ENCODE measurements around the gene CRTAC1.

- TF ChIP-seq CTCF (IDR thresholded peaks at IDR 0.05 in 8 of 11, conservative IDR thresholded peaks at IDR 0.05 in 3 of 11): no peak
- no peak for TF ChIP-seq POLR2A (IDR thresholded peaks at IDR 0.05)
Measured at GRCh38 chr10:98030991-98031431, 590 bp upstream of the CRTAC1 start.

Data from spleen (tissue), 7 donors.